DMS53 treated with DMSO at 0.1 percent for 48 hours (cell line): ENCODE measurements around the gene PPHLN1.

Source experiments
- DNase-seq: peaks from one replicate; lab custom pipeline; 2025; ENCODE audit not compliant: unreplicated experiment; lab: John Stamatoyannopoulos, UW

The PPHLN1 gene

GRCh38 chr12:42432517-42433140 is 106.7 kb downstream of the PPHLN1 start:
- no peak for DNase-seq

GRCh38 chr12:42440608-42441007 is 114.6 kb downstream of the PPHLN1 start:
- DNase-seq = no peak

DNA sequence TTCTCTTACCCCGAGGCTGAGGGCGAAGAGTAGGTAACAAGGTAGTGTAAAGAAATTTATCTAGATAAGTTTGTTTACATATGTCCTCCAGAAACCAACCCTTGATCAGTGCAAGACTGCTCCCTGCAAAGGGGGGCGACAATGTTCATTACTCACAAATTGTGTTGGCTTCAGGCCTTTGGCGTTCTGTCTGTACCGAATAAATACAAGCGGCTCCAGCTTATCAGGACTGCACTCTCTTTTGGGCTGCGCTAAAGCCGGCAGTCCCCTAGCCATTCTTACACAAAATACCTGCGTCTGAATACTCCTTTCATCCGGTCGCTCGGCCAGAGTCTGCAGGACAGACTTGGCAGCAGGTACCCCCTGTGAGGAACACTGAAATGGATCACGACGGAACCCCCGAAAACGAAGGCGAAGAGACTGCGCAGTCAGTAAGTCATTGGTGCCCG is 116.4 kb downstream of the PPHLN1 start:
- no peak for DNase-seq

GRCh38 chr12:42442888-42443287 is 116.9 kb downstream of the PPHLN1 start:
- DNase-seq = no peak

DNA sequence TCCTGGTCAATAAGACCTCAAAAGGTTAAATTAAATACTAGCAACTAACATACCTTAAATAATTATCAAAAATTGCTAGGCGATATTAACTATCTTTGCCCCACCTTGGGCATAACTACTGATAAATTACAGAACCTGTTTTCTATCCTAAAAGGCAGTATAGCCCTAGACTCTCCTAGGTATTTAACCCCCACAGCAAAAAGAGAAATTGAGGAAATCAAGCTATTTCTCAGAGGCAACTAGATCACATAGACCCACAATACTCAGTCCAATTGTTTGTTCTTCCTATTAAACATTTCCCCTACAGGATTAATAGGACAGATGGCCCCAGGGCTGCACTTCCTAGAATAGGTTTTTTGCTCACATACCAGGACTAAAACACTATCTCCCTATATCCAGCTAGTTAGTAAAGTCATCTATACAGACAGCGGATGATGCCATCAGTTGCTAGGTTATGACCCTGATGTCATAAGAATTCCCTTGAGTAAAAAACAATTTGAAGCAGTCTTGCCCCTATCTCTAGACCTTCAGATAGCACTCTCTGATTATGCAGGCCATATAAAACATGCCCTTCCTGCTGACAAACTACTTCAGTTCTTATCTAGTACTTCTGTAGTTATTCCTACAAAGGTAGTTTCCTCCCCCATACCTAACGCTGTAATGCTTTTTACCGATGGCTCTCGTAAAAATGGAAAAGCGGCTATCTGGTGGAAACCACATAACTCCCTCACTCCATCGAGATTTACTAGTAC is 118.4 kb downstream of the PPHLN1 start:
- no peak for DNase-seq

DNA sequence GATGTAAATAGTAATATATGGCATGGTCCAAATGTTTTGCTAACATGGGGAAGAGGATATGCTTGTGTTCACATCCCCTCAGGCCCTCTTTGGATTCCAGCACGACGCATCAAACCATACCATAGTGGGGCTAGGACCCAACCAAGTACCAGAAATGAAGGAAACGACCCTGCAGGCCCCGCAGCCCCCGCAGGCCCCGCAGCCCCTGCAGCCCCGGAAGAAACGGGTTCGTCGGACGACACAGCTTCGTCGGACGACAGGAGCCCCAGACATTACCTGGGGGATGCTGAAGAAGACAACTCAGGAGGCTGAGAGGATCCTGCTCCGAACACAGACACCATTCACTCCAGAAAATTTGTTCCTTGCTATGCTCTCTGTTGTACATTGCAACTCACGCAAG is 119.9 kb downstream of the PPHLN1 start:
- DNase-seq = no peak

DNA sequence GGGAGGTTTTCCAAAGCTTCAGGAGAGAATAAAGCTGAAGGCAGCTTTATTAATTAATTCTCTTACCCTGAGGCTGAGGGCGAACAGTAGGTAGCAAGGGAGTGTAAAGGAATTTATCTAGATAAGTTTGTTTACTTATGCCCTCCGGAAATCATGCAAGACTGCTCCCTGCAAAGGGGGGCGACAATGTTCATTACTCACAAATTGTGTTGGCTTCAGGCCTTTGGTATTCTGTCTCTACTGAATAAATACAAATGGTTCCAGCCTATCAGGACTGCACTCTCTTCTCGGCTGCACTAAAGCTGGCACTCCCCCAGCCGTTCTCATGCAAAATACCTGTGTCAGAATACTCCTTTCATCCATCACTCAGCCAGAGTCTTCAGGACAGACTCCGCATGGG is 120.8 kb downstream of the PPHLN1 start:
- no peak for DNase-seq

DNA sequence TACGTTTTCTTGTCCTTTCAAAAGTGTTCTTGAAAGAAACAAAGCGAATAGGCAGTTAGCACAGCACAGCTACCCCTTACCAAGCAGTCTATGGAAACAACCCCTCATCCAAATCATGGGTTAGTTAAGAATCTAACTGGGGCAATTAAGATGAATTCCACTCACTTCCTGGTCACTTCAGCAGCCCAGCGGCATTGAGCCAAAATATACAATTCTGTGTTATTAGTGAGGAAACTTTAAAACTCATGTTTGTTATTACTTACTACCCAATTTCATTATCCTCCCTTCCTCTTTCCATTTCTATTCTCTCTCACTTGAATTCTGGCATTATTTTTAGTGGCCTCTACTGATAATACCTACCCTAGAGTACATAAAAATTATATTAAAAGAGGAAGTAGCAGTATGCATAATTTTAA is 121.4 kb downstream of the PPHLN1 start:
- DNase-seq = no peak

GRCh38 chr12:42448841-42449240 is 122.9 kb downstream of the PPHLN1 start:
- DNase-seq = no peak

DNA sequence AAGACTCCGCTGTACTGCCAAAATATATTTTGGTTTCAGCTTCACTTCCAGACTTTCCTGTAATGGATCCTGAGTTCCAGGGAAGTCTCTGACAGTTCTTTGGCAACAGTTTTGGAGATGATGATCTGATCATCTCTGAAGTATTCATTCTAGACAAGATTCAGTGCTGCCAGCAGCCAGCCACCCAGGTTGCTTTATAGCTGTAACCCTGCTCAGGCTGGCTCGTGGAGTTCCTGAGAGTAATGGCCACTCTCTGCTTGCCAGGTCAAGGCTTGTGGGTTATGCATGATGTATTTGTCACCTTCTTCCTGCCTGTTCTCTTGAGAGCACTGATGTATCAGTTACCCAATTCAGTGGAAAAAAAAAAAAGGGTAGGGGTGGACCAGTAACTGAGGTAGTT is 124.3 kb downstream of the PPHLN1 start:
- DNase-seq = no peak

DNA sequence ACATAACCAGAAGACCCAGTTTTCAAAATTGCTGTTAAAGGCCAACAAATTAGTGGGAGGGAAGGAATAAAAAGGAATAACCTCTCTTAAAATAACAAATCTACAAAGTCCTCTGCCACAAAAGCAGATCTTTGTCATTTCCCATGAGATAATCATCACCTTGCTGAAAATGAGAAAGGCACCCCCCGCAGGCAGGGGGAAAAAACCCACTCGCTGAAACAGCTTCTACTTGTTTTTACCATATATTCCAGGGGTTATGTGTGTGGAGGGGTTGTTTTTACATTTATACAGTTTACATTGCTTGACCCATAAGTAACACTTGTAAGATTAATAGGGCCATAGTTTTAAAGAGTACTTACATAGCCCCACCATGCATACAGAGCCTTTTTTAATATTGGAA is 132.6 kb downstream of the PPHLN1 start:
- no peak for DNase-seq

DNA sequence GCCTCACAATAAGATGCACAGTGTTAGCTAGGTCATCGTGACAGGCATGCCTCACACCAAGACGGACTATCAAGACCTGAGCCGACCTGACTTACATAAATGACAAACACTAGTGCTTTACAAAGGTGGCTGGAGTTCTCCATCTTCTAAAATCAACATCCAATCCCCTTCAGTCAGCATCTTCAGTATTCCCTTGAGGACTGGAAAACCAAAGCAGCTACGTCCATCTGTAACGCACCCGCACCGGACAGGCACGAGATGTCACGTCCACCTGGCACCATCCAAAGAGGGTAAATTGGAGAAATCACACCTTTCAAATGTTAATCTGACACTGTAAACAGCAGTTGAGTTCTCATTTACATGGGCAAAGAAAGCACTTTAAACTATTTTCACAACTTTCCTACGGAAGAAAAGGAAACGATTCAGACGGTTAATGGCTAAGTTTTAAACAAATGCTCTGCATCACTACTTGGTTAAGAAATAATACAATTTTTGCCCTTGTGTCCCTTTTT is 133.4 kb downstream of the PPHLN1 start:
- no peak for DNase-seq

GRCh38 chr12:42462486-42462885 is 136.5 kb downstream of the PPHLN1 start:
- DNase-seq = no peak

GRCh38 chr12:42463671-42464070 is 137.7 kb downstream of the PPHLN1 start:
- DNase-seq = no peak

DNA sequence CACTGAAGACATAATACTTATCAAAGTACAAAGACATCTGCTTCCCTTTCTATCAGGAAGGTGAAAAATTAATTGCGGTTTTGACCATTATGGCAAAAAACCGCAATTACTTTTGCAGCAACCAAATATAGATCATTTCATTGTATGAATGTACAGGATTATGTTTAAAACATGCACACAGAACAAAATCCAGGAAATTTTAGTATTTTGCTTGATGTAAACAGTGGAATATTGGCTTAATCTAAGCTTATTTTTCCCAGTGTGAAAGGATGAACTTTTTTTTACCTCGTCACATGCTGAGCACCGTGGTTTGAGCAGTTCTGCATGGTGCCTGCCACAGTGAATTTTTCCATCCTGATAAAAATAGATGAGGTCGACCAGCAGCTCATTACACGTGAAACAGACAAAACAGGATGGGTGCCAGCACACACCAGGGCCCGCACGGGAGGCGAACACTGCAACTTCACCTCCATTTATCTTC is 142.4 kb downstream of the PPHLN1 start:
- DNase-seq = no peak

DNA sequence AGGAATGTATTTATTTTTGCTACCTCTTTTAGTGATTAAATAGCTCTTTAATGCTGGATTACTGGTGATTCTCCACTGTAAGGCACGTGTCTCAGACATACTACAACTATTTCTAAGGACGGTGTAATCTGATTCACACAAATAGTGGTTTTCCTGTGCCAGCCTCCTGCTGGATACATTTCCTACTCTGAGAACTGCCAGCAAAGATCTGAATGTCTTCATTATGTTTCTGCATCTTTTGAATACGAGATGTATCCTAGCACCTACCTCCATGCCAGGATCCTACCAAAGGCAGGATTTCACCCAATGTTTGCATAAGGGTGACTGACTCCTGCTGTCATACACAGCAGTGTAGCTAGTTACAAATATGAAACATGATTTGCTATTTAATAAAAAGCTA is 143.0 kb downstream of the PPHLN1 start:
- DNase-seq = peak; percentile 81

DNA sequence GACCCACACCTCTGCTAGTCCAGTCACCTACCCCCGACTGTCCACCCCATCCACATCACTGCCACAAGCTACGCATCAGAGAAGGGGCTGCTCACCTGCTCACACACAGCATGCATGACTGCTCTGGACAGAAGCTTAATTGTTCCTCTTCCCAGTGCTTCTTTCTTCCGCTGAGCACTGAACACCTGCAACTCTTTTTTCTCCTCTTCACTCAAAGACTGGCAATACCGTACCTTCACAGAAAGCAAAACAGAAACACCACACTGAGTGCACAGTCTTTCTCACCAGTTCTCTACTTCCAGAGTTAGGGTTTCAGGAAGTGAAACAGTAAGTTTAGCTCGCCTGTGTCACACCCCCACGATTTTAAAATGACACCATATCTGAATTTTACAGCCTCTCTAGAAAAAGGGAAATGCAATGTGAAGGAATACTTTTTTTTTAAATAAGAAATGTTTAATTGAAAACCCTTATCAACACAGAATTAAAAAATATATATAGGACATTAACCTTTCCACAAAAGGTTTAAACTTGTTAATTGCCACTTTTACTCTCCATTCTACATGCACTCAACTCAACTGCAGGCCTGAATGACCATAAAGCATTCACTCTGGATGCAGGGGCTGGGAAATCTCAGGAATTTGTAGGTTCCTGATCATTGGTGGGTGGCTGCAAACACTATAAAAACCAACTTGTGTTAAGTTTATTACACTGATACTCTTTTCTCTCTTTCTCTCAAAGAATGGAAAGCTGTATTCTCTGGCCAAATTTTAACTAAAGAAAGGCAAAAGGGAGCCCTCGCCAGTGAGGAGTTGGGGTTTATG is 143.6 kb downstream of the PPHLN1 start:
- peak; percentile 81 for DNase-seq

DNA sequence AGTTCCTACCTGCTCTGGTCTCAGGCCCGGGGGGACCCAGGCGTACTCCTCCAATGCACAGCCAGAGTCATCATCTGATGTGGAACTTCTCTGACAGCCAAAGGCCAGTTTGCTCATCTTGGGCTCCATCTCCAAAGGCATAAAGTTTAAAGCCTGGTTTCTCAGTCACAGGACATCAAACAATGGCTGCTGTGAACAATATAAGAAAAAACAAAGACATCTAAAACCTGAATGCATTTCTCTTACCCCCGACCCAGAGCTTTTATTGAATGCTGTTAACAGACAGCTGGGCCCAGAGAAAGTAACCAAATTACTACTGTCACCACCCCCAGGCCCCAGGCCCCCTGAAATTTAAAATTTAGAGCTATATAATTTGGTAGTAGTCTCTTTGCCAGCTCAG is 146.4 kb downstream of the PPHLN1 start:
- no peak for DNase-seq

DNA sequence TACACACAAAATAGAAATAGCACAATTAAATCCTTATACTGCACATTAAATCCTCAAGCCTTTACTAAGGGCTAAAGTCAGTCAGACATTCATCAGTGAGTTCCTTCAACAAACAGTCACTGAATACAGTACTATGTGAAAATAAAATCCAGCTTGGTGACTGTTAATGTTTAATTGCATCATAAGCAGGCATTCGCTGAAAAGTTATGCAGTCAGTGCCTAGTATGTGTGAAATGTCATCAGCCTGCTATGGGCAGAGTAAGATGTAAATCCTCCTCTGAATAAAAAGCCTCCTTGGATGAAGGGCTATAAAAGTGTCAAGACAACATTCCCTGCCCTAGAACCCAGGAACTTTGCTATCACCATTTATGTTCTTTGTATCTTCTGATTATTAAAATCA is 147.2 kb downstream of the PPHLN1 start:
- no peak for DNase-seq

DNA sequence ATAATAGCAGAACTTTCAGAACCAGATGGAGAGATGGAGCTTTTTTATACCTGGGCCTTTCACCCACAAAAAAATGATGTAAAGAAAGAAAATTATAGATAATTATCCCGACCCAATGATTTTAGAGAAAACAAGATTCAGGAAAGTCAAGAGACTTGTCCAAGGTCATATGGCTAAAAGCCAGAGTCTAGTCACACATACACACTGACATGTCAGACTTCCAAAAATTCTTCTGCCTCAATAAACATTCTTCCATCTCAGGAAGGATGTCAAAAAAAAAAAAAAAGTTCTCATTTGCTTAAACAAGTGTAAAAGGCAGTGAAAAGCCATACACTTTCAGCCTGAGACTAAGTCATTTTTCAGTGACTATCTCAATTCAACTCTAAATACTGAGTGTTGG is 147.6 kb downstream of the PPHLN1 start:
- no peak for DNase-seq

DNA sequence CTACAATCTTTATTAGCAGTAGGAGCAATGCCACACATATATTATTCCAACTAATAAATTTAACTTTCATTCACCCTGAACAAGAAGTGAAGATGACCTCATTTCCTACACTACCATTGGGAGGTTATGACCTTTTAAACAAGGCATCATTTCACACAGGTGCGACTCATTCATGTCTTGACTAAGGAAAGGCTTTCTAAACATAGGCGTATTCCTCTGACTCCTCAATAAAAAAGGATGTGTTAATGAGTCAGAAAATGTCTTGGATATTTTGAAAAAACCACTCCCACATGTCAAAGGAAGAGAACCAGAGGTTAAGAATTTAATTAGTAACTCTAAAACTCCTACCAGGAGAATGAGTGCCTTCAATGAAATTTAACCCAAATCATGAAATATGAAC is 148.4 kb downstream of the PPHLN1 start:
- no peak for DNase-seq

DNA sequence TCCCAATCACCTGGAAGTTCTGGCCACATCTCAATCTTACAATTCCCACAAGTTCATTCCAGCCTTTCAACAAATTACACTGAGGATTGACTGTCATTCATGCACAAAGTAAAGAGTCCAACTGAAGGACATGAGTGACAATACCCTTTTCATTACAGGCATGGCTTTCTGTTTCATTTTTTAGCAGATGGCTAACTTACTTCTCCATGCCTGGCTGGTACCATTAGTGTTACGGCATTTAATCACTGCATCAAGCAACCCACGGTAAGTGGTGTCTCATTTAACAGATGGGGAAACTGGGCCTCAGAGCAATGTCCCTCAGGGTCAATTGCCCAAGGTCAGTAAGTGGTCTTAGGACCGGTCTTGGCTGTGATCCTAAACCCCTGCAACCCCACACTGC is 149.1 kb downstream of the PPHLN1 start:
- DNase-seq = no peak
